ENCODE data around the gene LRRC4C.
A peak's percentile ranks its signal among the peaks of the same experiment; 100 is the strongest.

LRRC4C gene

DNA sequence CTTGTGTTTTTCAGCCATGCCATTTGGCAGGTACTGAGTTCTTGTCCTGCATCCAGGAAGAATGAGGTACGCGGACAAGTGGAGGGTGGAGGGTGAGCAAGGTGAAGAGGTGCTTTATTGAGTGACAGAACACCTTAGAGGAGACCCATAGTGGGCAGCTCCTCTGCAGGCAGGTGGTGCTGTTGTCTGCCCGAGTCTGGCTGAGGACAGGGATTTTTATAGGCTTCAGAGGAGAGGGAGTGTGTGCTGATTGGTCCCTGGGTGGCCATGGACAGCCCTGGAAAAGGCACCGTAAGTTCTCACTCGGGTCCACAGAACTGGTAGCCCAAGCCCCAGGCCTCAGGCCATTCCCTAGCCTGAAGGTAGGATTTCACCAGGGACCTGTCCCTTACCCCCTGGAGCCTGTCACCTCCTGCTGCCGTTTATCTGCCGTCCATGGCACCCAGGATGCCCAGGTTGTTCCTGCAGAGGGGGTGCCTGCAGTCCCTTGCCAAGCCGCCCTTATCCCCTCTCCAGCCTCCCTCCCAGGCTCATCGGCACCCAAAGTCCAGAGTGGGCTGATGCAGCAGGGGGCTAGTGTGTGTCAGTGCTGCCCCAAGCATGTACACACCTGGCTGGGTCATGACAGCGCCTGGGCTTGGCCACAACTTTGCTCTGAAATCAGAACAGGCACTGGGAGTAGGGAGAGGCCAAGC lies 213.6 kb downstream of the LRRC4C start:
- no peak for DNase-seq

DNA sequence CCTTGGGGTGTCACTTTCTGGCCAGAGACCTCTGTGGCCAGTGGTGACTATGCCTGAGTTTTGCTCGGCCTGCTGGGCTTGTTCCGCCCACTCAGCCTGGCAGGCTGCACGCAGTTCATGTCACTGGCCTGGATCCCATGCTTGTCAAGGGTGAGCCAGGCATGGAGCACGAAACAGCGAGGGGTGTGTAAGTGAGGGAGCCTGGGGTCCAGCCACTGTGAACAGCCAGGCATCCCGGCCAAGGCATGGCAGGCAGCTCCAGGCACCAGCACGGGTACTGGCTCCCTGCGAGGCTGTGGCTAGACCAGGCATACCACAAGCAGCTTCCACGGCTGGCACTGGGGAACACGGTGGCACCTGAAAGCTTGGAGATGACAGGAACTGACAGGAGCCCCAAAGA lies 214.3 kb downstream of the LRRC4C start:
- no peak for DNase-seq

DNA sequence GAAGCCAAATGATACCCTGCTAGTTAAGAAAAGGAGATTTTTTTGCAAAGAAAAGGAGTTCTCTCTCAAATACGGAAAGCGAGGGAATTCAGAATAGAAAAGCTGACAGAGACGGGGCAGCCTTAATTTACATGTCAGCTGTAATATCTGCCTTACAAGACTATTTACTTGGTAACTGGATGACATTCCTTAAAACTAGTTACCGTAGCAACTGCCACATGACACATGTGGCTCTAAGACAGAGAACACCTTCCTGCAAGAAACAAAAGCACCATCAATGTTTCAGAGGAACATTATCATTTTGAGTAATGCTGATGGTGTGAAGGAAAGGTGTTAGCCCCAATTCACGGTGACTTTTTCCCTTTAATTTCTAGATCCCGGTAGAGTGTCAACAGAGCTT lies 222.1 kb downstream of the LRRC4C start:
- DNase-seq: no peak

DNA sequence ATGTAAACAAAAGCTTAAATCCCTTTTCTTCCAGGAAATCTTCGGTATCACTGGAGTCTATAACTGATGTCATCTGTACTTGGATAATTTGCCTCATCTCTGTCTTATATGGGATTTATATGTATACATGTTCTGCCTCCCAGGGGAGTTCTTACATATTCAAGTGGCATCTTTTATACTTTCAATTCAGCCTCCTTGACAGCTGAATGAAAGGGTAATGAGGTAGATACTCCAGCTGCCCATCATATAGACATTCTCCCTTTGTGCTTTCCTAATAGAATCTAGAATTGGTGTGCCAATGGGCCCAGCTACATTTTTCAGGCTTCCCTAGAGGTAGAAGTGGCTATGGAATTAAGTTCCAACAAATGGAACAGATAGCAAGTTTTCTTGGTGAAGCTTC lies 223.8 kb downstream of the LRRC4C start:
- no peak for DNase-seq

DNA sequence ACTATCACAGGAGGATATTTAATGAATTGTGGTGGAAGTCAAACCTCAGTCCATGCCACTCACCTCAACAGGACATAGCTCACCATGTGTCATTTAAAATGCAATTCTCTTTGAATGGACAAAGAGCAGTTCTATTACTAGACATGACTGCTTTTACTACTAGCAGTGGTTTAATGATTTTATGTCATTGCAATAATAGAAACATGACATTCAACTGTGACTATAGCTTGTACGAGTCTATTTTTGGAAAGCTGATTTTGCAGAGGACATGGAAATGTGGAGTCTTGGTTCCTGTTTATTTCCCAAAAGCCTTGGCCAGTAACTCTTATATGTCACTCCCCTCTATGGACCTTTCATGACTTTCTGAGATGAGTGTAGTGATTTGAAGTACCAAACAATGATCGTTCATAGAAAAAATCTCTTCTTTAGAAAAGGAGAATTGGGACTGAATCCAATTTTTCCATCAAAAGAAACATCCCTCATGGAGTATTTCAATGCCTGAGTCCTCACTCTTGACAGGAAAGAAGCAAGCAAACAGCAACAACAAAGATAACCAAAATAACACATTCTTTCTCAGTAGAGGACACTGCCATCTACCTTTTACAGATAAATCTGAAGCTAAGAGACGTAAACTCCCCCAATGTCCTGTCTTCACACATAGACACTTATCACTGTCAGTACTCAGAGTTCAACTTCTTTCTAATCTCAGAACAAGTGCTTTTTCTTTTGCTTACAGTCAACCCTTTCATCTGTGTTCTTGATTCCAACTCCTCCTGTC lies 233.4 kb downstream of the LRRC4C start:
- DNase-seq: no peak

DNA sequence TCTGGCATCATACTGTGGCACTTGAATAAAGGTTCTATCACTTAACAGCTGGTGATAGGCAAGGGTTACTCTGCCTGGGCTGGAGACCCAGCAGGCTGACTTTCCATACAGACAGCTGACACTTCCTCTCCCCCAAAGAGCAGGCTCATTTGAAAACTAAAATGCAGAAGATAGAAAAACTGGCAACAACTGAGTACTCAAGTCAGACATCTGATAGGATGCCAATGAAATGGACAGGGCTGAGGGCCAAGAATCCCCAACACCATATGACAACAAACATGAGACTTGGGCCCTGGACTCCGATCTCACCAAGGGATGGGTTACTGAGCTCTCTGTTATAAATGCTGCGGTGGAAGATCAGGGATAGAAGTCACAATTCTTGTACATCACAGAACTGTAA lies 237.2 kb downstream of the LRRC4C start:
- DNase-seq: no peak

GRCh38 chr11:41206388-41206787 lies 253.1 kb downstream of the LRRC4C start:
- DNase-seq: no peak

- peak; percentile 32 for DNase-seq
Measured at GRCh38 chr11:41201156-41201555, 258.3 kb downstream of the LRRC4C start.

DNA sequence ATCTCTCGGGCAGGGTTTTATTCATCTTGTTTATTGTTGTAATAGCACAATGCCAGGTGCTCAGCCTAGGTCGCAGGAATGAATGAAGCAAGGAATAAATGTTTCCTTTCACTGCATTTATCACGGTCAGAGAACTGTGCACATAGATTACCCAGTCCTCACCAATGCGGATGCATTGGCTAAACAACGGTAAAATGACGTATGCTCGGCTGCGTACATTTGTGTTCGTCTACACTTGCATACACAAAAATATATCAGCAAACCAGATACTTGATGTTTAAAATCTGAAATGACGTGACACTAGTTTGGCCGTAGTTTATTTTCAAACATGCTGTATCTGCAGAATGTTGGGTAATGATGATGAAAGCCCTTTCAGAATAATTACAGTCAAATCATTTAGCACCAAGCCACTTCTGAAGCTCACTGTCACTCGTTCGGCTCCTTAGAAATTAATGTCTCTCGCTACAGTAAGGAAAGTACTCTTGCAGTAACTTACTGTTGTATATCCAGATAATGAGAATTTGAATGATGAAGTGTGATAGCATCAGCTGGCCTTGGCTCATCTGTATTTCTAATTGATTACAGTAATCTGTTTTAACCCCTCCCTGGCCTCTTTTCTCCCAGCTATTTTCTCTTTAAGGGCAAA lies 268.9 kb downstream of the LRRC4C start:
- DNase-seq: no peak

DNA sequence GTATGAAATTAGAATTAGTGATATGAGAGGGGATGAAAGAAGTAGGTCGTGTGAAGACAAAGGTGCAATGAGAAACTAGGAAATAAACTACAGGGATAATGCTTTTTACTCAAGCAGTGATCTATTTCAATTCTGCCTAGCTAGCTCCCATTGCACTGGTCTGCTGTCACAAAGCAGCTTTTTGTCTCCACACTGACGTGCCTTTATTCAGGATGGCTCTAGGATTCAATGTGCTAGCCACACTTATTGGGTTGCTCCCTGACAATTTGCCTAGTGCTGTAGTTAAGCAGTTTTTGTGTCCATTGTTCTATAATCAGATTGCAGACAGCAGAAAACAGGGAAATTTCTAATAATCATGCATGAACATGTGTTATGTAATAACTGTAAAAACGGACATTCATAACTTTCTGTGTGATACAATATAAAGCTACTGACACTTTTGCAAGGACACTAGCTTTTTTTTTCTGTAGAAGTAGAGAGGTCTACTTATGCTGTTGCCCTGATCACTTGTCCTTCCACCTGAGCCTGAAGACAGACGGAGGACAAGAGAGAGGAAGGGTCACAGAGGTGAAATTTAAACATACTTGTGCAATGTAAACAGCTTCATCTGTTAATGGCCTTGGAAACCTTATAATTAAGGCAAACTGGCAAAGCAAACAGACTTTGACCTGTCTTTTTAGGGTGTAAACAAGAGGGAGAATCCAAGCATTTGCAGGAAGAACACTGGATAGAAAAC lies 269.6 kb downstream of the LRRC4C start:
- no peak for DNase-seq

- no peak for DNase-seq
Measured at GRCh38 chr11:41177791-41178190, 281.7 kb downstream of the LRRC4C start.

DNA sequence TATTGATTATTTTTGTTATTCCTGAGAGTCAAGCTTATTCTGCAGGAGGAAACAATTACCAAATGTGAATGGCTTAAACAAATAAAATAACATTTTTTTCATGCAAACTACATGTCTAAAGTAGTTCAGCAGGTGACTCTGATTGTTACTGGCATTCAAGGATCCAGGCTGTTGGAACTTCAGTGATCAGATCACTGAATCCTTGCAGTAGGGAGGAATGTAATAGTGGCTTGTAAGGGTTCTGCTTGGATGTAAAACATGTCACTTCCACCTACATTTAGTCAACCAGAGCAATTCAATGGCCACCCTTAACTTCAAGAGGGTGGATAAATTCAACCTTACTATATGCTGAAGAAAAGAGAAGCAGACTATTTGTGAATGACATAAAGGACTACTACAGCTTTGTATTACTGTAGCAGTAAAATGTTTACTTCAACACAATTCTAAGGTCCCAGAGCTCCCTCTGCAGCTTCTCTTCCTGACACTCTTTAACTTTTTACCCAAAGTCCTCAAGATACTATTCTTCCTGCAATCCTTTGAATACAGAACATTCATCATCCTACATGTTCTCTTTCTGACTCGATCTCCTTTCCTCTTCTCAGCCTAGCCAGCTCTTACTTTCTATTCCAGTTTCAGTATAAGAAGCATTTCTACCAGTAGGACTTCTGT lies 284.0 kb downstream of the LRRC4C start:
- DNase-seq: no peak

GRCh38 chr11:41146326-41146725 lies 313.1 kb downstream of the LRRC4C start:
- DNase-seq: no peak

GRCh38 chr11:41145420-41145819 lies 314.0 kb downstream of the LRRC4C start:
- DNase-seq: no peak

DNA sequence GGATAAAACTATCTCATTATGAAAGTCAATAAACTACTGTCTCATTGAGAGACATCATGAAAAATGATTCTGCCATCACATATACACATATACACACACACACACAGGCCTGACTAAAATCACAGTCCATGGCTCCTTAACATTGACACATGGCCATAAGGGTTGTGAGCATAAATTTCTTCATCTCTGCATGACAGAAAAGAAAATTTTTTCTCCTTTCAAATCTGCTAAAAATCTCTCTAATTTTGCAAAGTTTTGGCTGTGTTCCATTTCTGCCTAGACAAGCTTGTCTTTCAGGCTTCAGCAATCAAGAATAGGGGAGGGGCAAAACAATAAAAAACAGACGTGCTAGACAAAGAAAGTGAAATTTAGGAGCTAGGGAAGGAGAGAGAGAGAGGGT lies 324.5 kb downstream of the LRRC4C start:
- DNase-seq: no peak

DNA sequence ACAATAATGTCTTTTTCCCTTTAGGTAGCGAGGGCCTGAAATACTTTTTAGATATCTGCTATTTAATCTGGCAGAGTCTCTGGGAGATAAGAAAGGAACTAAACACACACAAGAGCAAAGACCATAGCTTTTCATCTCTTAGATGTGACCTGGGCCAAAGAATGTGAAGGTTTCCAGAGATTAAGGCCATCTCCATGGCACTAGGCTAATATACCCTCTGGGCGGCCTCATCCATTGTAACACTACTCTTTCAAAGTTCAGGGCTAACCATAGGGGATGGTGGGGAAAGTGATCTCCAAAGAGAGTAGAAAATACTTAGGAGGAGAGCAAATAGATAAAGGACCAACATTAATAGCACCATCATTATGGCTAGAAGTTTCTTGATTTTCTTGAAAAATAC lies 326.4 kb downstream of the LRRC4C start:
- DNase-seq: no peak

DNA sequence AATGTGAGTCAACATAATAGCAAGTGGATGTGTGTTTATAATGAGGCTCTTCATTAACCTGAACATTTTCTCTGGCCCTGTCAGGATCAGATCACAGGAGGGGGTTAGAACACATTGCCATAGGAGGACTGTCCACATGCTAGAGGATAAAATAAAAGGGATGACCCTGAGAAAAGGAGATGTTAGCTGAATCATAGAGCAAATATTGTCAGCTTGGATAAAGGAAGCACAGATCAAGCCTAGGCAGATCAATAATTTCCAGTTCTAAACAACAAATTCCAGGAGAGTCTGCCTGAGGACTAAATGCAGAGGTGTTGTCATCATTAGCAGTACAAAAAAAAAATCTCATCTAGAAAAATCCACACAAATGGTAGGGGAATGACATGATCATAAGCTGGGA lies 337.9 kb downstream of the LRRC4C start:
- no peak for DNase-seq

- DNase-seq: no peak
Measured at GRCh38 chr11:41119484-41119883, 340.0 kb downstream of the LRRC4C start.

DNA sequence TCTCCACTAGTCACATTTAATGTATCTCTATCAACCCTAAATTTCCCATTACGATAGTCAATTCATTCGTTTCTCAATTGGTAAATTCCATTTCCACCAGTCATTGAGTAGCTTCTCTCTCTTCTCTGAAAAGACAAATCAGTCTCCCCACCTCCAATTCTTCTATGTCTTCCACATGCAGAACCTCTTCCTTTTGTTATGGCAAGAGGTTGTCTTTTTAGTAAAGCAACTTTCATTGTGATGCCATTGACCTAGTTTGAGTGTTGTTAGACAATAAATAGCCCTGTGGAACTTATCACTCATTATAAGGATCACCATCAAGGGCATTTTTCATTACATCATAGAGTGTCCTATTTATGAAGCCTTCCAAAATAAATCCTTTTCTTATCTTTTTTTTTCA lies 340.9 kb downstream of the LRRC4C start:
- no peak for DNase-seq

- no peak for DNase-seq
Measured at GRCh38 chr11:41116970-41117369, 342.5 kb downstream of the LRRC4C start.

DNA sequence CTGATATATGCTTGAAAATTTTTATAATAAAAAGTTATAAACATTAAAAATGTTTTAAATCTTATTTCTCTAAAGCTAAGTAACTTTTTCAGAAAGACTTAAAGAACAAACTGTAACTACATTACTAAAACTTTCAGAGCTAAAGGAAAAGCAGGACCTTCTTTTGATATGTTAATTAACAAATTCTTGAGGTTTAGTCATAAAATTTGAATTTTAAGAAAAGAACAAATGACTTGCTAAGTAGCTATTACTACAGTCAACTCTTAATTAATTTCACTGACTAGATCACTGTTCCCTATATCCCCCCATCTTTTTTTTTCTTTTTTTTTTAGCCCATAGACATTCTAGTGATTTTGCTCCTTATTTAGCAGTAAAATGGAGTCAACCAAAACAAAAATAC lies 344.4 kb downstream of the LRRC4C start:
- DNase-seq: no peak

- no peak for DNase-seq
Measured at GRCh38 chr11:41113160-41113559, 346.3 kb downstream of the LRRC4C start.

GRCh38 chr11:41110527-41110926 lies 348.9 kb downstream of the LRRC4C start:
- no peak for DNase-seq

Measured in hematopoietic multipotent progenitor cell treated with erythropoietin and hydrocortisone succinate and interleukin-3 and kit ligand, for 8 days (in vitro differentiated cells).